ENCODE data around the gene KLHL2. TPM values are rescaled to one million over a fixed set of nuclear protein-coding genes. Genes with fewer than 3 reads are reported as not detected.

The KLHL2 gene
- total and polyA plus RNA-seq, 2 donors (not counting 3 experiments of a cell fraction or from before 2014, with no cell fraction given) = 9.9 to 22.1 TPM

GRCh38 chr4:165361810-165362209 lies 154.4 kb downstream of the KLHL2 start:
- no peak overlapping the region for H3K4me3 ChIP-seq (replicated peaks in 1 of 3; ENCODE audit: insufficient read depth in 1 of 3, low read depth in 1 of 3, low read length in 3 of 3)
- H3K9ac ChIP-seq (replicated peaks; ENCODE audit: extremely low read depth, insufficient read depth, low read length) = no peak overlapping the region
- H3K4me2 ChIP-seq (ENCODE audit: insufficient read depth, low read length) = no peak overlapping the region
- H3K4me1 ChIP-seq (ENCODE audit: control insufficient read depth, extremely low read depth, insufficient read depth, low read length) = no peaks in the 10 kb centered on the region
- no peak overlapping the region for H2AFZ ChIP-seq (ENCODE audit: low read depth, low read length)
- POLR2A ChIA-PET = no interaction called here
- dilution Hi-C loops (cut with MboI; ENCODE audit: extremely low pct_ligation_motif_present, low sequenced_read_pairs) (no loop called here), intact Hi-C loops (cut with micrococcal nuclease) (no loop called here)
- no peak for TF ChIP-seq FOS (IDR thresholded peaks at IDR 0.05; ENCODE audit: borderline replicate concordance, insufficient read depth, low read length)
- TF ChIP-seq JUN (IDR thresholded peaks at IDR 0.05; ENCODE audit: borderline replicate concordance, insufficient read depth, insufficient read length, low read depth) = no peak
- TF ChIP-seq, protein P1, sequence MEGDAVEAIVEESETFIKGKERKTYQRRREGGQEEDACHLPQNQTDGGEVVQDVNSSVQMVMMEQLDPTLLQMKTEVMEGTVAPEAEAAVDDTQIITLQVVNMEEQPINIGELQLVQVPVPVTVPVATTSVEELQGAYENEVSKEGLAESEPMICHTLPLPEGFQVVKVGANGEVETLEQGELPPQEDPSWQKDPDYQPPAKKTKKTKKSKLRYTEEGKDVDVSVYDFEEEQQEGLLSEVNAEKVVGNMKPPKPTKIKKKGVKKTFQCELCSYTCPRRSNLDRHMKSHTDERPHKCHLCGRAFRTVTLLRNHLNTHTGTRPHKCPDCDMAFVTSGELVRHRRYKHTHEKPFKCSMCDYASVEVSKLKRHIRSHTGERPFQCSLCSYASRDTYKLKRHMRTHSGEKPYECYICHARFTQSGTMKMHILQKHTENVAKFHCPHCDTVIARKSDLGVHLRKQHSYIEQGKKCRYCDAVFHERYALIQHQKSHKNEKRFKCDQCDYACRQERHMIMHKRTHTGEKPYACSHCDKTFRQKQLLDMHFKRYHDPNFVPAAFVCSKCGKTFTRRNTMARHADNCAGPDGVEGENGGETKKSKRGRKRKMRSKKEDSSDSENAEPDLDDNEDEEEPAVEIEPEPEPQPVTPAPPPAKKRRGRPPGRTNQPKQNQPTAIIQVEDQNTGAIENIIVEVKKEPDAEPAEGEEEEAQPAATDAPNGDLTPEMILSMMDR (IDR thresholded peaks at IDR 0.05; ENCODE audit: extremely low read depth in 1 of 2, insufficient read depth in 1 of 2, low read depth in 1 of 2, low read length in 2 of 2) = no peak
- TF ChIP-seq EZH2 (IDR thresholded peaks at IDR 0.05; ENCODE audit: borderline replicate concordance, low read depth, low read length, severe bottlenecking) = no peak
- TF ChIP-seq POLR2A (IDR thresholded peaks at IDR 0.05; ENCODE audit: low read depth, low read length) = no peak
- TF ChIP-seq POLR2AphosphoS5 (IDR thresholded peaks at IDR 0.05; ENCODE audit: insufficient read depth, low read depth, low read length) = no peak
- no peak for TF ChIP-seq MYC (IDR thresholded peaks at IDR 0.05; ENCODE audit: low read depth, low read length)
- TF ChIP-seq GATA2 (IDR thresholded peaks at IDR 0.05; ENCODE audit: insufficient read depth, insufficient read length, low read depth, low read length) = no peak
- no peak for TF ChIP-seq MAX (IDR thresholded peaks at IDR 0.05; ENCODE audit: insufficient read depth, insufficient read length)
- peaks cover 0 to 10% of the 10 kb centered on the region in 2 experiments for H3K27me3 ChIP-seq (ENCODE audit: control insufficient read depth in 2 of 2, insufficient read depth in 2 of 2, low read length in 2 of 2)
- H3K27ac ChIP-seq (ENCODE audit: insufficient read depth, low read depth, low read length) = no peak overlapping the region
- no peaks in the 10 kb centered on the region for H3K36me3 ChIP-seq (ENCODE audit: control insufficient read depth in 2 of 2, extremely low read depth in 1 of 2, insufficient read depth in 2 of 2, low read length in 2 of 2)
- BruUV-seq (replicated peaks) = no TSS peak
- no peaks in the 10 kb centered on the region for H3K9me1 ChIP-seq (replicated peaks; ENCODE audit: control insufficient read depth, extremely low read depth, insufficient read depth, low read length)
- FAIRE-seq = no peak
- DNase-seq (ENCODE audit: low read depth, low spot score) = no peak
- CTCF ChIA-PET = interaction anchor here (0.6 to 0.9 kb wide), 2 partner anchors 10 to 231 kb away, joined by 3 to 4 read pairs; no protein-coding TSS in a partner anchor
- no peaks in the 10 kb centered on the region for H4K20me1 ChIP-seq (replicated peaks; ENCODE audit: control insufficient read depth, extremely low read depth, insufficient read depth, low read length)
- no peaks in the 10 kb centered on the region for H3K79me2 ChIP-seq (ENCODE audit: control insufficient read depth, insufficient read depth, low read length)
- no peaks in the 10 kb centered on the region for H3K9me3 ChIP-seq (replicated peaks; ENCODE audit: control insufficient read depth, insufficient read depth, low read length)

All from endothelial cell of umbilical vein (primary cell).